Vagina (tissue), 2 donors: ENCODE data around the gene FLRT1. TPM values are rescaled to one million over a fixed set of nuclear protein-coding genes. Genes with fewer than 3 reads are reported as not detected.

Experiments
- DNase-seq, 2 donors: peaks; one replicate each; pipeline ENCODE4 v3.0.0-alpha.2; 2017; ENCODE audit errors: extremely low spot score in 2 of 2
- H3K27ac ChIP-seq: fragments of 200-600 bp; sonication (generic); one replicate; pipeline ENCODE4 v1.5.1; 2019
- H3K27me3 ChIP-seq: fragments of 200-600 bp; sonication (generic); one replicate; pipeline ENCODE4 v1.5.1; 2019
- H3K36me3 ChIP-seq, 2 donors: fragments of 200-600 bp; sonication (generic); one replicate each; pipeline ENCODE4 v1.5.1; 2017 to 2019
- H3K4me1 ChIP-seq: fragments of 200-600 bp; sonication (generic); one replicate; pipeline ENCODE4 v1.5.1; 2019
- H3K4me3 ChIP-seq, 2 donors: fragments of 200-600 bp; sonication (generic); 1 replicate in 1 of 2; 2 replicates in 1 of 2; pipeline ENCODE4 v1.5.1; 2016 to 2019
- H3K9me3 ChIP-seq: fragments of 200-600 bp; sonication (generic); one replicate; pipeline ENCODE4 v1.5.1; 2019
- POLR2A ChIP-seq, 2 donors: fragments of 450-650 bp; IDR thresholded peaks; one replicate each; pipeline ENCODE4 v1.6.1; 2017; ENCODE audit warnings: antibody characterized with exemption in 2 of 2, mild to moderate bottlenecking in 2 of 2, moderate library complexity in 2 of 2
- POLR2AphosphoS5 ChIP-seq, 2 donors: sonication (generic); formaldehyde crosslinking; IDR thresholded peaks; one replicate each; pipeline ENCODE4 v1.9.0; 2017; ENCODE audit warnings: antibody characterized with exemption in 2 of 2, mild to moderate bottlenecking in 2 of 2, low read depth in 1 of 2; ENCODE audit not compliant: insufficient read depth in 1 of 2
- intact Hi-C: fragments of 100-400 bp; cut with DNase I; formaldehyde crosslinking; loops from one replicate; pipeline ENCODE4 v1.15.1; 2023
- total RNA-seq: library from RNA; depleted of rRNA; stranded (reverse); fragments of >200 nt; gene quantifications from one replicate; pipeline ENCODE4 v1.2.3, GENCODE V29; 2016
- TF ChIP-seq, protein P1 (sequence below), 3 experiments: fragments of 450-650 bp in 2 of 3; fragments of 200-600 bp in 1 of 3; sonication (generic) in 1 of 3; IDR thresholded peaks; one replicate each; pipeline ENCODE4 v1.5.1; 2017 to 2019; ENCODE audit warnings: antibody characterized with exemption in 3 of 3, mild to moderate bottlenecking in 2 of 3, moderate library complexity in 2 of 3

The FLRT1 gene
- total RNA-seq, 1 donor from 2014 or later = 0.49 TPM

DNA sequence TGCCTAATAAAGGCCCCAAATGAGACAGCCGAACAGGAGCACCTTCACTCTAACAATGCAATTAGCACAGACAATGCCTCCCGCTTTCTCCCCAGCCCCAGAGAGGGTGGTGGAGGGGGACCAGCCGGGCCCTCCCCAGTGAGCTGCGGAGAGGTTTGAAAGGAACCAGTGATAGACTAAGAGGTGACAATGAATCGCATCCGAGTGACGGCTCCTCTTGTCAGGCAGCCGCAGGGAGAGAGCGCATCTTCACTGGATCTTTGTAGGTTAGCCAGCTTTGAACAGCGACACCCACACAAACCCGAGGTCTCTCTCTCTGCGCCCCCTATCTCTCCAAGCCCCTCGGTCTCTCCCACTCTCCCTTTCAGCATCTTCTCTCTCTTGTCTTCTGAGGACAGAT lies 28.0 kb downstream of the FLRT1 start:
- Histone ChIP-seq H3K27ac (no peak overlapping the region), H3K4me3 (no peak overlapping the region), H3K4me1 (peaks cover 15% of the 10 kb centered on the region), H3K36me3 (no peaks in the 10 kb centered on the region), H3K27me3 (no peaks in the 10 kb centered on the region), H3K9me3 (no peaks in the 10 kb centered on the region)
- no peak for DNase-seq
- intact Hi-C loops = no loop called here
- TF ChIP-seq, protein P1, sequence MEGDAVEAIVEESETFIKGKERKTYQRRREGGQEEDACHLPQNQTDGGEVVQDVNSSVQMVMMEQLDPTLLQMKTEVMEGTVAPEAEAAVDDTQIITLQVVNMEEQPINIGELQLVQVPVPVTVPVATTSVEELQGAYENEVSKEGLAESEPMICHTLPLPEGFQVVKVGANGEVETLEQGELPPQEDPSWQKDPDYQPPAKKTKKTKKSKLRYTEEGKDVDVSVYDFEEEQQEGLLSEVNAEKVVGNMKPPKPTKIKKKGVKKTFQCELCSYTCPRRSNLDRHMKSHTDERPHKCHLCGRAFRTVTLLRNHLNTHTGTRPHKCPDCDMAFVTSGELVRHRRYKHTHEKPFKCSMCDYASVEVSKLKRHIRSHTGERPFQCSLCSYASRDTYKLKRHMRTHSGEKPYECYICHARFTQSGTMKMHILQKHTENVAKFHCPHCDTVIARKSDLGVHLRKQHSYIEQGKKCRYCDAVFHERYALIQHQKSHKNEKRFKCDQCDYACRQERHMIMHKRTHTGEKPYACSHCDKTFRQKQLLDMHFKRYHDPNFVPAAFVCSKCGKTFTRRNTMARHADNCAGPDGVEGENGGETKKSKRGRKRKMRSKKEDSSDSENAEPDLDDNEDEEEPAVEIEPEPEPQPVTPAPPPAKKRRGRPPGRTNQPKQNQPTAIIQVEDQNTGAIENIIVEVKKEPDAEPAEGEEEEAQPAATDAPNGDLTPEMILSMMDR (IDR thresholded peaks at IDR 0.05) = no peak
- TF ChIP-seq POLR2AphosphoS5 (IDR thresholded peaks at IDR 0.05; ENCODE audit: insufficient read depth in 1 of 2, low read depth in 1 of 2) (no peak), POLR2A (IDR thresholded peaks at IDR 0.05) (no peak)

DNA sequence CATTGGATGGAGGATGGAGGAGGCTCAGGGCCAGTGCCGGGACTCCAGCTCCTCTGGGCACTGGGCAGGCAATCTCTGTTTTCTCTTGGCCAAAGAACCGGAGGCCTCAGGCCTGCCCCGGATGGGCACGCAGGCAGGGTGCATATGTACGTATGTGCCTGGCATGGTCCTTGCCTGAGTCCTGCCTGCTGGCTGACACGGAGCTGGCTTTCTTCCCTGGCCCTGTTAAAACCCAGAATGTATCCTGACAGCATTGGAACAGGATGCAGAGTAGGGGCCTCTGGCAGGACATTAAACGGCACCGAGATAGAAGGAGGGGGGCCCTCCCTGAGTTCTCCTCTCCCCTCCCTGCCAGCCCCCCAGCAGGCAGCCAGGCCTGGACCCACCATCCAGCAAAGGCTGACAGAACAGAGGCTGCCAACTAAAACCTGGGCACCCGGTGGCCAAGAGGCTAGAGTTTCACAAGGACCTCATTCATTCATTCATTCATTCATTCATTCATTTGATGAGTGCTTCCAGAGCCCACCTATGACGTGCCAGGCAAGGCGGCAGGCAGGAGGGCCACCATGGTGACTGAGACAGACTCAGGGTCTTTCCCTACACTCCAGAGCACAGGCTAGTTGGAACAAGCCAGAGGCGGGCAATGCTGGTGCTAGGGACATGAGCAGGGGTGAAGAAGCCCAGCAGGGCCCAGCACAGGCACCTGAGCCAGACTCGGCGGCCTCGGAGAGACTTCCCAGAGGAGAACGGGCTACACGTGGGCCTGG lies 28.8 kb downstream of the FLRT1 start:
- no peak for DNase-seq
- no peak overlapping the region for H3K4me3 ChIP-seq
- peaks cover 15% of the 10 kb centered on the region for H3K4me1 ChIP-seq
- TF ChIP-seq, protein P1 (IDR thresholded peaks at IDR 0.05) = no peak
- no peak for TF ChIP-seq POLR2A (IDR thresholded peaks at IDR 0.05)
- no peak for TF ChIP-seq POLR2AphosphoS5 (IDR thresholded peaks at IDR 0.05; ENCODE audit: insufficient read depth in 1 of 2, low read depth in 1 of 2)
- intact Hi-C loops = no loop called here
- no peaks in the 10 kb centered on the region for H3K9me3 ChIP-seq
- no peaks in the 10 kb centered on the region for H3K27me3 ChIP-seq
- no peaks in the 10 kb centered on the region for H3K36me3 ChIP-seq
- no peak overlapping the region for H3K27ac ChIP-seq

DNA sequence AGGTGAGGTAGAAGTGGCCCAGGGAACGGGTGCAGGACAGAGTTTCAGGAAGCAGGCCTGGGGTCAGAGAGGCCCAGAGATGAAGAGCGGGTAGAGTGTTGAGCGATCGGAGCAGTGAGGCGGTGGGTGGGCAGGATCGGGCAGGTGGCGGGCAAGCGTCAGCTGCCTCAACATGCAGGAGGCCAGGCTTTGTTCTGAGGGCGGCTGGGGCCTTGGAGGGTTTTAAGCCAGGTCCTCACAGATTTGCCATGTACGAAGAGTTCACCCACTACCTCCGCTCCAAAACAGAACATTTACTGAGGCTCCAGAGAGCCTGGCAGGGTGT lies 29.4 kb downstream of the FLRT1 start:
- no peaks in the 10 kb centered on the region for H3K27me3 ChIP-seq
- H3K9me3 ChIP-seq = no peaks in the 10 kb centered on the region
- H3K4me3 ChIP-seq = no peak overlapping the region
- H3K4me1 ChIP-seq = peaks cover 14% of the 10 kb centered on the region
- no peak for DNase-seq
- TF ChIP-seq POLR2A (IDR thresholded peaks at IDR 0.05) (no peak), POLR2AphosphoS5 (IDR thresholded peaks at IDR 0.05; ENCODE audit: insufficient read depth in 1 of 2, low read depth in 1 of 2) (no peak)
- TF ChIP-seq, protein P1 (IDR thresholded peaks at IDR 0.05) = no peak
- H3K27ac ChIP-seq = no peak overlapping the region
- intact Hi-C loops = no loop called here
- no peaks in the 10 kb centered on the region for H3K36me3 ChIP-seq

DNA sequence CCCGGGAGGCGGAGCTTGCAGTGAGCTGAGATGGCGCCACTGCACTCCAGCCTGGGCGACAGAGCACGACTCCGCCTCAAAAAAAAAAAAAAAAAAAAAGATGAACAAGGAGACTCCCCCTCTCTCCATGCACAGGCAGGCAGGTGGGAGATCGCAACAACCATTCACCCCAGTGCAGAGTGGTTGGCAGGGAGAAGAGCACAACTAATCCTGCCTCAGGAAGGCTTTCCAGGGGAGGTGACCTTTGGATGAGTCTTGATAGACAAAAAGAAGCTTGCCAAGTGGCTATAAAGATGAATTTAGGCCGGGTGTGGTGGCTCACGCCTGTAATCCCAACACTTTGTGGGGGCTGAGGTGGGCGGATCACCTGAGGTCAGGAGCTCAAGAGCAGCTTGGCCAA lies 30.0 kb downstream of the FLRT1 start:
- Histone ChIP-seq H3K4me3 (no peak overlapping the region), H3K4me1 (peaks cover 8% of the 10 kb centered on the region), H3K9me3 (no peaks in the 10 kb centered on the region), H3K36me3 (no peaks in the 10 kb centered on the region), H3K27ac (no peak overlapping the region), H3K27me3 (no peaks in the 10 kb centered on the region)
- TF ChIP-seq POLR2AphosphoS5 (IDR thresholded peaks at IDR 0.05; ENCODE audit: insufficient read depth in 1 of 2, low read depth in 1 of 2) = no peak
- TF ChIP-seq, protein P1 (IDR thresholded peaks at IDR 0.05) = no peak
- no peak for TF ChIP-seq POLR2A (IDR thresholded peaks at IDR 0.05)
- DNase-seq = no peak
- intact Hi-C loops = no loop called here

DNA sequence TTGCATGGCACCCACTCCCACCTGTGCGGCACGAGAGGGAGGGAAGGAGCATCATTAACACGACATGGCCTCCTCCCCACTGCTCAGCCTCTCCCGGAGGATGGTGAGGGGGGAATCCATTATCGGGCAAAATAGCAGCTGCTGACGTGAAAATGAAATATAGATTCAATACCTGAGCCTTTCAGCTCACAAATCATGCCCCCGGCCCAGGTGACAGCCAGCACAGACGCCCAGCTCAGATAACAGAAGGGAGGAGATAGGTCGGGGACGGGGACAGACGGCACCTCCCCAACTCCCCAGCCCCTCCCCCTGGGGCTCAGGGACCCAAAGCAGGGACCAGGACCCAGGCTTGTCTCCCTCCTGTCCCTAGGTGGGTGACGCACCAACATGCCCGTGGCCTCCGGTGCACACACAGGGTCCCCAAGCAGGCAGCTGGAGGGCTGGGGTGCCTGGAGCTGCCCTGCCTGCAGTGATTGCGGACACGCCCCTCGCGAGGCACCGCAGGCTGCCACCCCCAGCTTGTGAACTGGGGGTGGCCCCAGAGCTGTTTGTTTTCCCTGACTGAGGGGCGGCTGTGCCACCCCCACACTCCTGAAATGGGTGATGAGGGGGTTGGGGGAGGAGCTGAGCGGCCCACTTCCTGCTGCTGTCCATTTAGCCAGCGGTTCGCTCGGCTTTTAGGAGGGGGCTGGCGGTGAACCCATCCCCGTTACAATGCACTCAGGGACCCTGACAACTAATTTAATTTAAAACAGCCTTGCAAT lies 31.7 kb downstream of the FLRT1 start:
- TF ChIP-seq, protein P1 (IDR thresholded peaks at IDR 0.05) = no peak
- TF ChIP-seq POLR2A (IDR thresholded peaks at IDR 0.05) = no peak
- no peaks in the 10 kb centered on the region for H3K27me3 ChIP-seq

More for the DNA sequence above, 31.7 kb downstream of the FLRT1 start:
- H3K36me3 ChIP-seq = no peaks in the 10 kb centered on the region
- no peaks in the 10 kb centered on the region for H3K9me3 ChIP-seq
- H3K4me3 ChIP-seq = no peak overlapping the region
- H3K4me1 ChIP-seq = no peaks in the 10 kb centered on the region
- no peak overlapping the region for H3K27ac ChIP-seq
- intact Hi-C loops = no loop called here
- no peak for DNase-seq
